Activated CD8-positive, alpha-beta memory T cell treated with anti-CD3 and anti-CD28 coated beads for 4 hours (primary cell): ENCODE results near the gene SOD3.

ENCODE experiments used
- DNase-seq, 2 donors: peaks; one replicate each; pipeline ENCODE4 v3.0.0-alpha.2; 2020; ENCODE audit warnings: low read depth in 2 of 2

Gene SOD3

GRCh38 chr4:24801136-24801855 is 5.9 kb downstream of the SOD3 start:
- DNase-seq, result no peak

- no peak for DNase-seq
Observed at GRCh38 chr4:24802648-24803047, 7.3 kb downstream of the SOD3 start.

GRCh38 chr4:24805067-24805466 is 9.7 kb downstream of the SOD3 start:
- no peak for DNase-seq

GRCh38 chr4:24805566-24805965 is 10.2 kb downstream of the SOD3 start:
- no peak for DNase-seq

GRCh38 chr4:24806206-24806990 is 11.0 kb downstream of the SOD3 start:
- no peak for DNase-seq

- no peak for DNase-seq
Observed at GRCh38 chr4:24807611-24808010, 12.2 kb downstream of the SOD3 start.

- DNase-seq, result no peak
Observed at GRCh38 chr4:24808261-24808660, 12.9 kb downstream of the SOD3 start.

- DNase-seq, result no peak
Observed at GRCh38 chr4:24808955-24809354, 13.6 kb downstream of the SOD3 start.

- DNase-seq, result no peak
Observed at GRCh38 chr4:24809376-24809775, 14.0 kb downstream of the SOD3 start.

GRCh38 chr4:24809815-24810405 is 14.5 kb downstream of the SOD3 start:
- no peak for DNase-seq

- DNase-seq, result no peak
Observed at GRCh38 chr4:24810871-24811631, 15.7 kb downstream of the SOD3 start.

GRCh38 chr4:24813732-24814131 is 18.4 kb downstream of the SOD3 start:
- no peak for DNase-seq

- no peak for DNase-seq
Observed at GRCh38 chr4:24816797-24817196, 21.4 kb downstream of the SOD3 start.

- DNase-seq, result no peak
Observed at GRCh38 chr4:24820541-24820940, 25.2 kb downstream of the SOD3 start.

GRCh38 chr4:24824720-24825119 is 29.3 kb downstream of the SOD3 start:
- DNase-seq, result no peak

GRCh38 chr4:24831637-24832036 is 36.3 kb downstream of the SOD3 start:
- no peak for DNase-seq

GRCh38 chr4:24835696-24836095 is 40.3 kb downstream of the SOD3 start:
- no peak for DNase-seq

GRCh38 chr4:24836661-24837242 is 41.4 kb downstream of the SOD3 start:
- DNase-seq, result no peak

GRCh38 chr4:24837336-24837735 is 42.0 kb downstream of the SOD3 start:
- DNase-seq, result no peak

- no peak for DNase-seq
Observed at GRCh38 chr4:24837781-24838180, 42.4 kb downstream of the SOD3 start.

- no peak for DNase-seq
Observed at GRCh38 chr4:24840362-24840761, 45.0 kb downstream of the SOD3 start.
